ENCODE measurements around the gene NRAP.

DNA sequence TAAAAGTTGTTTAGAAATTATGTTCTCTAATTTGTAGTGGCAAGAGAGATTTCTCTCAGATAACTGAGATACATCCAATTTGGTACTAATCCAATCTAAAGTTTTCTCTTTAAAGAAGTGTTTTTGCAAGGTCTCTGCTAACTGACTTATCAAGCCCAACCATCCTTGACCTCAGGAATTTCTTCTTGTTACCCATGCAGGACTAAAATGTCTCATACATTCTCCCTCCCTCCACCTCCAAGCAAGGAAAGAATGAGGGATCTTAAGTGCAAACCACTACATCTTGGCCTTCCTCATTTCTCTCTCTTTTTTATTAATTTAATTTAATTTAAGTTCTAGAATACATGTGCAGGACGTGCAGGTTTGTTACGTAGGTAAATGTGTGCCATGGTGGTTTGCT is 12.8 kb downstream of the NRAP start:
- TF ChIP-seq, protein P1, sequence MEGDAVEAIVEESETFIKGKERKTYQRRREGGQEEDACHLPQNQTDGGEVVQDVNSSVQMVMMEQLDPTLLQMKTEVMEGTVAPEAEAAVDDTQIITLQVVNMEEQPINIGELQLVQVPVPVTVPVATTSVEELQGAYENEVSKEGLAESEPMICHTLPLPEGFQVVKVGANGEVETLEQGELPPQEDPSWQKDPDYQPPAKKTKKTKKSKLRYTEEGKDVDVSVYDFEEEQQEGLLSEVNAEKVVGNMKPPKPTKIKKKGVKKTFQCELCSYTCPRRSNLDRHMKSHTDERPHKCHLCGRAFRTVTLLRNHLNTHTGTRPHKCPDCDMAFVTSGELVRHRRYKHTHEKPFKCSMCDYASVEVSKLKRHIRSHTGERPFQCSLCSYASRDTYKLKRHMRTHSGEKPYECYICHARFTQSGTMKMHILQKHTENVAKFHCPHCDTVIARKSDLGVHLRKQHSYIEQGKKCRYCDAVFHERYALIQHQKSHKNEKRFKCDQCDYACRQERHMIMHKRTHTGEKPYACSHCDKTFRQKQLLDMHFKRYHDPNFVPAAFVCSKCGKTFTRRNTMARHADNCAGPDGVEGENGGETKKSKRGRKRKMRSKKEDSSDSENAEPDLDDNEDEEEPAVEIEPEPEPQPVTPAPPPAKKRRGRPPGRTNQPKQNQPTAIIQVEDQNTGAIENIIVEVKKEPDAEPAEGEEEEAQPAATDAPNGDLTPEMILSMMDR (conservative IDR thresholded peaks at IDR 0.05; ENCODE audit: low read length): no peak
- no peak for TF ChIP-seq EZH2phosphoT487 (IDR thresholded peaks at IDR 0.05; ENCODE audit: borderline replicate concordance)
